ENCODE results near the gene SLC4A9.

DNA sequence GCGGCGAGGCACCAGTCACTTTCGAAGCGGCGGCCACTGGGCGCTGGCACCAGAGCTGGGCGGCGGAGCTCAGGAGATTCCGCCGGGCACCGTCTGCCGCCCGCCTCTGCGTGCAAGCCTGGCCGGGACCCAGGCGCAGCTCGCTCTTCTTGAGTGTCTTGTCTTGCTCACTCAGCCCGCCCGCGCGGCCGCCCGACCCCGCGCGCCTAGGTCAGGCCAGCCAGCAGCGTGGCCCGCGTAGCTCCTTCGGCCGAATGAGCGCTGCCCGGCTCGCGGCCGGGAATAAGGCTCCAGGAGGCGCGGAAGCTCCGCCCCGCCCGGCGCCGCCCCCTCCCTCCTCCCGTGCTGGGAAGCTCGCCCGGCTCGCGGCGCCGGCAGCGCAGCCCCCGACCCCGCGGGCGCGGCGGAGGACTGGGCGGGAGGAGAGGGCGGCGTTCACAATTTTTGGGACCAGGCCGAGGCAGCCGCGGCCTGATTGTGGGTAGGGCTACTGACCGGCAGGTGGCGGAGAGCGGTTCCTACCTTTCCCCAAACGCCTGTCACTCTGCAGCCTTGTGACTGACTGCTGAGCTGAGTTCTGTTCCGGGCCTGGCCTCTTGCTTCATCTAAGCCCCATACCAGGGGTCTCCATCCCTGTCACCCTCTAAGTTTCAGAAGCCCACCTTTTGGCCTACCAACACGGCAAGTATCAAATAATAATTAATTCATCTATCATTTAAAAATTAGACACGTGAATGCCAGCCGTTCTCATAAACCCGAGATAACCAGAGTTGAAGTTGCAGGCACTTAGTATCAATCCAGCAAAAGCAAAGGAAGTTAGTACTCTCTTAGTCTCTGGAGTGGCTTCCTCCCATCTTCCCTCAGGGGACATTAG, 13.4 kb upstream of the SLC4A9 start, which contains the start of gene HBEGF:
- TF ChIP-seq CTCF (IDR thresholded peaks at IDR 0.05; ENCODE audit: extremely low read depth in 1 of 2, insufficient read depth in 1 of 2, low read depth in 1 of 2, low read length in 2 of 2), result peak; percentile 21 to 41
- no peak for TF ChIP-seq GATA2 (IDR thresholded peaks at IDR 0.05; ENCODE audit: insufficient read depth, insufficient read length, low read depth, low read length)
- TF ChIP-seq POLR2A (IDR thresholded peaks at IDR 0.05; ENCODE audit: low read depth, low read length), result peak; percentile 98
- peak; percentile 99 for TF ChIP-seq POLR2AphosphoS5 (IDR thresholded peaks at IDR 0.05; ENCODE audit: insufficient read depth, low read depth, low read length)
- no peak for TF ChIP-seq EZH2 (IDR thresholded peaks at IDR 0.05; ENCODE audit: borderline replicate concordance, low read depth, low read length, severe bottlenecking)
- TF ChIP-seq MYC (IDR thresholded peaks at IDR 0.05; ENCODE audit: low read depth, low read length), result no peak
